HG03457 (cell line): ENCODE measurements around the gene SPDL1.

Experiments
- ATAC-seq: cut with Tn5 transposase; IDR thresholded peaks from one replicate; pipeline ENCODE4 v1.9.1; 2021; ENCODE audit warnings: moderate number of reproducible peaks; ENCODE audit not compliant: unreplicated experiment

Gene SPDL1

DNA sequence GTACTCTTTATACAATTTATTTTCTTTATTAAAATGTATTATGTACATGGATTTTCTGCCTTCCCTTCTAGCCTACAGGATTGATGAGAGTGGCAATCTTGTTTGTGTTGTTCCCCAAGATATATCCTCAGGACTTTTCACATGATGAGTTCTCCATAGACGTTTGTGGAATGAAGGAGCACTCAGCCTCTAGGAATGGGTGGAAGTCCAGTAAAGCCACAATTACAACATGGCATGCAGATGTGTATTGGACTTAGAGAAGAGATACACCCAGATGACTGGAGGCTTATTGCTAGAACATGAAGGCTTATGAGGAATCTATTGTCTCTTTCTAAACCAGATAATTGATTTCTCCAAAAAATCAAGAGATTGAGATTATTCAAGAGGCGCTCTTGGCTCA is 45.3 kb downstream of the SPDL1 start:
- no peak for ATAC-seq

DNA sequence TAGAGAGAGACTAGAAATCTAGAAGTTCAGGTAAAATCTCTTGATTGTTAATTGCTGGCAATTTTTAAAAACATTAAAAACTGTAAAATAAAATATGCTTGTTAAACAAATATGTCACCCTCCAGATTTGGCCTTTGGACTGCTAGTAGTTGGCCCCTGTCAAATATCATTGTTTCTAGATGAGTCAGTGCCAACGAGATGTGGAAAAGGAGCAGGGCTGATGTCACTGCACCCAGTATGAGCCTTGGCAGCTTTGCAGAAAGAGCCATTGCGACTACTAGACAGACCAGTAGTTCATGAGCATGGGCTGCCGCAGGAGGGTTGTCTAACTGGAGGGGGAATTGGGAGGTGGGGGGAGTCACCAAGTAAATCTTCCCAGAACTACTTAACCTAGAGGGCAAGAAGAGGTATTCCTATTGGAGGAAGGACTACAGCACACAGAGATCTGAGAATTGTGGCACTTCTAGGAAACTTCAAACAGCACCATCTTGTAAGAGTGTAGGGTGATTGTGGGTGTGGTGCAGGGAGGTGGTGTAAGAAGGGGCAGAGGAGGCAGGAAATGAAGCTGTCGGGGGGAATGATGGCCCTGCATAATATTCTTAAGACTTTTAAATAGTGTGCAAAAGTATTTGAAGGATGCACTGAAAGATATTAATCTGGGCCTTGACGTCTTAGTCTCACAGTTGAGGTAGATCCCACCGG is 46.4 kb downstream of the SPDL1 start:
- ATAC-seq: no peak

DNA sequence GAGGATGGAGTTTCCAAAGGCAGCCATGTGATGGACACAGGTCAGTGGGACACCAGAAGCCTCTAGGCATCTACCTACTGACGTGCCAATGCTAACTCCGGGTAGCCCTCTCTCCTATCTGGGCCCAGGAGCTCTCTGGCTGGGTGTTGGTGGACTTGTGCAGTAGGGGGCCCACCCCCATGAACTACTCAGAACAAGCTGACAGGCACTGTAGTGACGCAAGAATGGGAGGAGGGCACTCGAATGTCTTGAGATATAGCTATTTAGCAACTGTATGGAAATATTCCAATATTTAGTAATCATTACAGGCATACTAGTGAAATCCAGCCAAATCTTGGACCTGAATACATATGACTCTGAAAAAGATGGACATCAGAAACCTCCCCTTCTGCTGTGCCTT is 47.8 kb downstream of the SPDL1 start:
- ATAC-seq: no peak

DNA sequence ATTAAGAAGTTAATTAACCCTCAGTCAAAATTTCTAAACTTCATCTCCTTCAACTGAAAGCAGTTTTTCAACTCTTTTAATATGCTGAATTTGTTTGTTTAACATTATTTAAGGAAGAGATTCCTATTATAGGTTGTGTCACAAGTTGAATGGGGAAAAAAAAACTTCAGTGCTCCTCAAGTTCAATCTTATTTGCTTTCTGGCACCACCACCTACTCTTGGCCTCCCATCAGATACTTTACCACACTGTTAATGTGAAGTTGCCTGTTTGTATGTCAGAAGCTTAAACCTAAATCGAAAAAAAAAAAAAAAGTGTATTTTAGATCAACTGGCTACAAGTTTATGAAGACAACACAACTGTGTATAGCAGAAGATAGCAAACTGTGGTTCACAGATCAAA is 49.4 kb downstream of the SPDL1 start:
- no peak for ATAC-seq

DNA sequence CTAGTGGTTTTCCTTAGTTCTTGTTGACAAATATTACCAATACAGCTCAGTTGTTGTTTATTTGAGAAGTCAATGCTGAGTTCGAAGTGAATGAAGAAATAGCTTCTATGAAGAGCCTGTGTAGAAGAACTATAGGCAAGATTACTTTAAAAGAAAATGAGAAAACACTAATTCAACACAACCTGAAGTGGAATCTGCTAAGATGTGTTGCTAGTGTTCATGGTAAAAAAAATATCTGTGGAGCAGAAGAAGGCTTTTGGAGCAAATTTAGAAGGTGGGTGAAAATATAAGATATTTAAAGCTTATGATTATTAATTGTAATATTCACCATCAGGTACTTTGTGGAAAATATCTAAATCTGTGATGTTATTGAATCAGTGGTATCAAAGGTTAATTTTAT is 51.0 kb downstream of the SPDL1 start:
- no peak for ATAC-seq

DNA sequence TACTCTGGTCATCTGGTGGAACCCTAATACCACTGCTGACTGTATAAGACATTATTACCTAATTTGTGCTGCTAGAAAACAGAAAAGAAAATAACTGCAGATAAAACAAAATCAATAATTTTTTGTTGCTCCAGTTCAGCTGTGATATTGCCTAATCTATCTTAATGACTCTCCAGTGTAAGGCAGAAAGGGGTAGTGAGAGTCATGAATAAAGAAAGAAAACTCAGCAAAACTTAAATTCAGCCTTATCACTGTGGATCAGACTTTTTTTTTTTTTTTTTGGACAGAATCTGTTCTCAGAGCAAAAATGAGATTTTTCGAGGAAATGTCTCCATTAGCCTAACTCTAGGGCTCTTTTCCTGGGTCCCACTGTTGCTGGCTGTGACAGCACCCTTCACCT is 52.4 kb downstream of the SPDL1 start:
- no peak for ATAC-seq

DNA sequence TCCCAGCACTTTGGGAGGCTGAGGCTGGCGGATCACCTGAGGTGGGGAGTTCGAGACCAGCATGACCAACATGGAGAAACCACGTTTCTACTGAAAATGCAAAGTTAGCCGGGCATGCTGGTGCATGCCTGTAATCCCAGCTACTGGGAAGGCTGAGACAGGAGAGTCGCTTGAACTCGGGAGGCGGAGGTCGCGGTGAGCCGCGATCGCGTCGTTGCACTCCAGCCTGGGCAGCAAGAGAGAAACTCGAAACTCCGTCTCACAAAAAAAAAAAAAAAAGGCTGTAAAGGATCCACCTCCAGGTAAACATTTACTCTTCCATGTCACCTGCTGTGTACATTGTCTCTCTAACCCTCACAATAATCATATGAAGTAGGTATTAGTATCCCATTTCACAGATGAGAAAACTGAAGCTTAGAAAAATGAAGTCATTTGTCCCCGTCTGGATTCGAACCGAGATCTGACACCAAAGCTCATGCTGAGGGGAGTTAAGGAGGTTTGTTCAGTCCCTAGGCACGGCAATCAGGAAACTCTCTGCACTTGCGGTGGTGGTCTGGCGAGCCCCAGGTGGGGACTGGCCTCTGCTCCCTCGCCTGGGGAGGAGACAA is 53.0 kb downstream of the SPDL1 start:
- no peak for ATAC-seq

DNA sequence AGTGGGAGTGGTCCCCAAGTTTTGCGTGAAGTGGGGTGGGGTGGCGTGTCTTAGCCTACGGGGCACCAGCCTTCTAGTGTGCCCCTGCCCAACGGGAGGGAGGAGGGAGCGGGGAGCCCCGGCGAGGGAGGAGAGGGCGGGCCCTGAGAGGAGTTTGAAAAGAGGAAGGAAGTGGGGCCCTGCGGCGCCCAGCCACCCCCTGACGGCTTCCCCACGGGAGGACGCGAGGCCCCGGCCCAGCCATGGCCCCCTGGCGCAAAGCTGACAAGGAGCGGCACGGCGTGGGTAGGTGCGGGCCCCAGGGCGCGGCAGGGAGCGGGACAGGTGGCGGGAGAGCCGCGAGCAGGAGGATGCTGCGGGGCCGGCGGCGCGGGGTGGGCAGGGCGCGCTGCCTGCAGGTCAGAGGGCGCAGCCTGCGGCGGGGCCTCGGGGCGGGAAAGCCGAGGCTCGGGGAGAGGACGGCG is 53.5 kb downstream of the SPDL1 start, which contains the start of gene DOCK2:
DOCK2 (plus strand) TSS at position 191 of the 464 bp plus-strand sequence; CDS start at position 243, 52 bp downstream.
- peak; percentile 92 for ATAC-seq

DNA sequence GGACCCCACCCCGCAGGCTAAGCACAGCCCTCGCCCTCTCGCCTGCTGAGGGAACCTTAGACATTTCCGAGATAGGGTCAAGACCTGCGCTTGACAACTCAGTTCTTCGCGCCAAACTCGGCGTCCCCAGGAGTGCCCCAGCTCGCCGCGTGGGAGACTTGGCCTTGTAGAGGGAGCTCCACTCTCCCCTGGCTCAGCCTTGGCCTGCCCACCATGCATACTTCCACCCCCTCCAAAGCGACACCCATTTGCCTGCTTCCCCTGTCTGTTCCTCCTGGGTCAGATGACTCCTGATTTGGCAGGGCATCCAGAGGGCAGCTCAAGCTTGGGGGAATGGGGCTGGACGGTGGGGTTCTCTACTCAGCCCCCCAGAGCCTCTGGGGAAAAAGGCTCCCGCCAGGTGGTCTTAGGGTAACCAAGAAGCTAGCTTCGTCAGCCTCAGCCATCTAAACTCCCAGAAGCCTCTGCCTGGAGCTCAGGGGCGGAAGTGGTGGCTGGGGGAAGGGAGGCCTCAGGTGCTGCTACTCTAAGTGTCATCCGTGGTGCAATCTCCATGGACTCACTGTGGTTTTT is 54.1 kb downstream of the SPDL1 start:
- ATAC-seq: peak; percentile 55

DNA sequence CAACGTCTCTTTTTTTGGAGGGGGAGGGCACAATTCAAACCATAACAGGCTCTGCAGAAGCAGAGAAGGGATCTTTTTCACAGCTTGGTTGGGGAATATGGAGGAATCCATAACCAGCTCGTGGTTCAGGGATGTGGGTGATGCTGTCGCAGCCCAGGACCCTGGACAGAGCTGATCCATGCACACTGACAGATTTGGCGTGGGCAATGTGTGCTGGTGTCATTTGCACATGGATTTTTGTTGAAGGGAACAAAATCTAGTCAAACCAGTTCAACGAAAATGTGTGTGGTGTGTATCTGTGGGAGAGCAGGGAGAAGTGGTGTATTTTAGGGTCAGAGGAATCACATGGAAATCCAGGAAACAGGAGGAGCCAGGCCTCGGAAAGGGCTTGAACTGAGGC is 57.7 kb downstream of the SPDL1 start:
- ATAC-seq: no peak

DNA sequence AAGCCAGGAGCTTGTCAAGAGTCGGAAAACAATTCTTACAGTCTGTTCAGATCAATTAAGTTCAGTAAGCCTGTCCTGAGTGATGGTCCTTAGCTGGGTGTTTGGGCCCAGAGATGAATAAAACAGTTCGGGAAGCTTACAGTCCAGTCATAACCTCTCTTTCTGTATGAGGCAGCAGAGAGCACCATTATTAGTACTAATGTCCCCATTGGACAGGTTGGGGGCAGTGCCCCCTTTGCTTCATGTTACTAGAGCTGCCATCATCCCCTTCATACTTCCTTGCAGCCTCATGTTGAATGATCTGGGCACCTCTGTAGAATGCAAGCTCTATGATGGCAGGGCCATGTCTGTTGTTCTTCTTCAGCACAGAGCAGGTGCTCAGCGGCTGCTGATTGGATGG is 63.3 kb downstream of the SPDL1 start:
- no peak for ATAC-seq

DNA sequence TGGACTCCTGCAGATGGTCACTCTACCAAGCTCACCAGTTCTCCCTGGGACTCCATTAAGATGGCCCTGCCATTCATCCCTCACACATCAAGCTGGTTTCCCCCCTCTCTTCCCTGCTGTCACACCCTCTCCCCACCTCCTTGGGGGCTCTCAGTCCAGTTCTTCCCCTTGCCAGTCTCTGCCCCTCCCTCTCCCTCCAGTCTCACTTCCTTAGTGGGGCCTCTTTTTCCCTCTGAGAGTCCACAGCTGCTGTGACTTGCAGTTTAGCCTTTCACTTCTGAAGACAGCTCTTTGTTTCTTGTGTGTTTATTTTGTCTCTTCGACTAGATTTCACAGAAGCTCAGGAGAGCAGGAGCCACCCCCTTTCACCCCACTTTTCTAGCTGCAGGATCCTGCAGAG is 64.0 kb downstream of the SPDL1 start:
- no peak for ATAC-seq

DNA sequence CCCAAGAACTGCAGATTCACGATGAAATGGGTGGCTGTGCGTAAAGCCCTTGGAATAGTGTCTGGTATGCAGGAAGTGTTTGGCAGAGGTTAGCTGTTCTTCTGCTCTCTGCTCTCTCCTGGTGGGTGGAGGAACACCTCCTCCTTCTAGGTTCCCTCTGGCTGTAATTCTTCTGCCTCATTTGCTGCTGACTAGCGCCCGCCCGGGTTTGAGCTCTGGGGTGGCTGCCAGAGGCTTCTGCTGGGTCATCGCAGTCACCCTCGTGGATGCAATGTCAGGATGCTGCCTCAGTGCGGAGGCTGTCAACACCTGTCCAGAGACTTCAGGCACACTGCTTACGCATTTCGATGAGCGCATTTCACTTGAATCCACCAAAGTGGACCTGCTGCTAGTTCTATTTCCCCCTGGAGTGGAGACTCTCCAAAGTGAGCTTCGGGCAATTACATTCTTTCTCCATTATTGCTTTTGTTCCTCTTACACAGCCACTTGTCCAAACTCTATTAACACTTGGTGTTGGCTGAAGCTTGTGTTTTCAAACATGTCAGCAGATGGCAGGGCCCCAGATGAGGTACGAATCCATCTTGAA is 65.2 kb downstream of the SPDL1 start:
- ATAC-seq: no peak

DNA sequence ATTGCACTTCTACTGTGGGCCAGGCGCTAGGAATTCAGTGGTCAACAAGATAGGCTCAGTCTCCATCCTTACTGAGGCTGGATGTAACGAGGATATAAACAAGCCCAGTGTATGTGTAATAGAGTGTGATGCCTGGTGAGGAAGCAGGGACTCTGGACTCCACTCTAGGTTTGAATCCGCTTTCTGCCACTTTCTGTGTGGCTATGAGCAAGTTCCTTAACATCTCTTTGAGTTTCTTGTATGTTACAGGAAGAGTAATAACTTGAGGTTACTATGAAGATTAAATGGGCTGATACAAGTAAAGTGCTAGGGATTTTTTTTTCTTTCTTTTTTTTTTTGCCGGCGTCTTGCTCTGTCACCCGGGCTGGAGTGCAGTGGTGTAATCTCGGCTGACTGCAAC is 65.9 kb downstream of the SPDL1 start:
- ATAC-seq: no peak

DNA sequence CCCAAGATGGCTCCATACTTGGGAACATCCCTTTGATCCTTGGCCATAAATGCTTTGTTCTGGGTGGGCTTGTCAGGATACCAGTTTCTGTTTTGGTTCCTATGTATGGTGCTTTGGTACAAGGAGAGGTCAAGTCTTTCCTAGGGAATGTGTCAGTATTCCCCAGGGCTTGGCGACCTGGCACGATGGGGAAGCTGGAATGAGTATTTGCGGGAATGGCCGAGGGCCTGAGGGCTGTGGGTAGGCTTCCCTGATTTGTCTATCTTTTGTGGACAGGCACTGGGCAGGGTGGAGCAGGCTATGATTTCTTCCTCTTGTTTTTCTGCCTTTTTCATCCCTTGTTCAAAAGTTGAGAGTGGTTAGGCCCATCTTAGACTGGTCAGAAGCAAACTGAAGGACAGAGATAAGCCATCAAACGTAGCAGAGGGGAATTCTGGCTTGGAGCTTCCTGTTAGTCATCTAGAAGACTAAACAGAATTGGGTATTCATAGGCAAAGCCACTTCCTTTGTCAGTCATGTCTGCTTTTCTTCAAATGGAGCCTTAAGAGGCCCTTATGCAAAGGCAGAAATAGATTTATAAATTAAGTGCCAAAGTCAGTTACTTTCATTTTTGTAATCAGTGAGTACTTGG is 67.2 kb downstream of the SPDL1 start:
- peak; percentile 58 for ATAC-seq

DNA sequence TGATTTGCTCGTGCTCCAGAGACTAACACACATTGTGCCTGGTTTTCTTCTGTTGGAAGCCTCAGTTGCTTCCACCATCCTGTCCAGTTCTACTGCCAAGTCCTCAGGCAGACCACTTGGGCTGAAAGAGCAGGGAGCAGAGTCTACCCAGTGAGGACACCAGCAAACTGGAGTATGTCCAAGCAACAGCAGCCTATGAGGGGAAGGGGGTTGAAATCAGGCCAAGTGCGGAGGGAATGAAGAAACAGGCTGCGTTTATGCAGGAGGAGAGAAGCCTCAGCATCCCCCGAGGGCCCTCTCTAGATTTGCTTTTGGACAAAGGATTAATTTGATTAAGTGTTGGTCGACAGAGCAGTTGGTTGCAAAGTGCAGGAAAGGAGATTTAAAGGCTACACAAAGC is 68.0 kb downstream of the SPDL1 start:
- ATAC-seq: no peak

DNA sequence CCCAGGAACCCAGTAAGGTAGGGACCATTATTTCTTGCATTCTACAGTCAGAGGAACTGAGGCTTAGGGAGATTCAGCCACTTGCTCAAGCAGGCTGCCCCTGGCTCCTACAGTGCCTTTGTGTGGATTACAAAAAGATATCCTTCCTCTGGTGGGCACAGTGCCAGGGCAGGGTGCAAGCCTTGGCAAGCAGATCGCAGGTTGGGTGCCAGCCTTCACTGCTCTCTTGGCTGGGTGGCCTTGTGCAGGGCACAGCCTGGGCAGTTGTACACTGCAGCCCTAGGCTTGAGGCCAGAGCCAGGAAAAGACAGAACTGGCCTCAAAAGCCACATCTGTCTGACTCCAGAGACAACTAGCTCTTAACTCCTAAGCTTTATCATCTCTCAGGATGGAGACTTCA is 68.5 kb downstream of the SPDL1 start:
- ATAC-seq: no peak

DNA sequence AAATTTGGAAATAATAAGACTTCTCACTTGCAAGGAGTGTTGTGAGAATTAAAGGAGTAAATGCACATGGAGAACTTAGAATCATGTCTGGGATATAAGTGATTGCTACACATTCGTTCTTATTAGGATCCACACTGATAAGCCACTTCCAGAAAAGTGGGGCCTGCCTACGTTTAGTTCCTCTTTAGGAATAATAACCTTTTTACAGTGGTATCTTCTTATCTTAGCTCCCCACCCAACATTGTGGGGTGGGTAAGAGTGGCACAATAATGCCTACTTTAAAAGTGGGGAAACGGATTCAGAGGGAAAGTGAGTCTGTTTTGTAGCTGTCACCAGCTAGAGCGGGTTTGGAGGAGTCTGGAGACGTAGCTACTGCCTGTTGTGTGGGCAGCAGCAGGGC is 69.5 kb downstream of the SPDL1 start:
- ATAC-seq: no peak
